Mesenchymal stem cell (in vitro differentiated cells and primary cell): ENCODE results near the gene ZNF532.

Experiments used
- DNase-seq: peaks from one replicate; pipeline ENCODE4 v3.0.0-alpha.2; 2013
- H2AFZ ChIP-seq: one replicate; pipeline ENCODE4 v1.6.1; 2013; ENCODE audit warnings: low read depth, mild to moderate bottlenecking, control low read depth, inconsistent platforms, low read length, moderate library complexity
- H2AK5ac ChIP-seq: 2 replicates; pipeline ENCODE4 v1.6.1; 2013; ENCODE audit warnings: low read length, moderate library complexity, mild to moderate bottlenecking, inconsistent platforms; ENCODE audit not compliant: severe bottlenecking
- H2BK120ac ChIP-seq: one replicate; pipeline ENCODE4 v1.6.1; 2013; ENCODE audit warnings: low read depth, mild to moderate bottlenecking, inconsistent platforms, low read length, moderate library complexity
- H2BK12ac ChIP-seq, 2 experiments: one replicate each; pipeline ENCODE4 v1.6.1; 2013; ENCODE audit warnings: inconsistent platforms in 2 of 2, low read length in 2 of 2, mild to moderate bottlenecking in 2 of 2, moderate library complexity in 2 of 2, control low read depth in 1 of 2
- H2BK15ac ChIP-seq: one replicate; pipeline ENCODE4 v1.6.1; 2013; ENCODE audit warnings: mild to moderate bottlenecking, low read depth, inconsistent platforms; ENCODE audit not compliant: poor library complexity, severe bottlenecking
- H2BK5ac ChIP-seq: 2 replicates; pipeline ENCODE4 v1.6.1; 2013; ENCODE audit warnings: low read depth, mild to moderate bottlenecking, low read length, control low read depth, inconsistent platforms; ENCODE audit not compliant: poor library complexity, severe bottlenecking
- H3K14ac ChIP-seq, 2 experiments: one replicate each; pipeline ENCODE4 v1.6.1; 2013; ENCODE audit warnings: inconsistent platforms in 2 of 2, low read length in 2 of 2, control low read depth in 1 of 2, mild to moderate bottlenecking in 1 of 2, moderate library complexity in 1 of 2
- H3K18ac ChIP-seq, 2 experiments: one replicate each; pipeline ENCODE4 v1.6.1; 2013; ENCODE audit warnings: inconsistent platforms in 2 of 2, low read length in 2 of 2, control low read depth in 1 of 2, low read depth in 1 of 2, mild to moderate bottlenecking in 1 of 2
- H3K23ac ChIP-seq, 2 experiments: one replicate each; pipeline ENCODE4 v1.6.1; 2013; ENCODE audit warnings: inconsistent platforms in 2 of 2, low read length in 2 of 2, mild to moderate bottlenecking in 2 of 2, moderate library complexity in 2 of 2, control low read depth in 1 of 2
- H3K27ac ChIP-seq: 2 replicates; pipeline ENCODE4 v1.5.1; 2013; ENCODE audit warnings: mild to moderate bottlenecking, moderate library complexity, low read length, control low read depth, inconsistent platforms; ENCODE audit not compliant: poor library complexity, severe bottlenecking
- H3K27me3 ChIP-seq, 2 experiments: 2 replicates each; pipeline versions ENCODE4 v1.6.1 to v1.7.0; 2013; ENCODE audit warnings: low read length in 2 of 2, mild to moderate bottlenecking in 2 of 2, moderate library complexity in 2 of 2, control low read depth in 1 of 2, inconsistent platforms in 1 of 2; ENCODE audit not compliant: control insufficient read depth in 1 of 2, insufficient read depth in 1 of 2
- H3K36me3 ChIP-seq, 2 experiments: 2 replicates each; pipeline versions ENCODE4 v1.6.1 to v1.7.0; 2013; ENCODE audit warnings: low read length in 2 of 2, control low read depth in 1 of 2, inconsistent platforms in 1 of 2, low read depth in 1 of 2, mild to moderate bottlenecking in 1 of 2; ENCODE audit not compliant: insufficient read depth in 2 of 2, control insufficient read depth in 1 of 2
- H3K4ac ChIP-seq, 2 experiments: one replicate each; pipeline ENCODE4 v1.6.1; 2013; ENCODE audit warnings: inconsistent platforms in 2 of 2, low read length in 2 of 2, mild to moderate bottlenecking in 2 of 2, moderate library complexity in 2 of 2, control low read depth in 1 of 2, low read depth in 1 of 2
- H3K4me1 ChIP-seq: 2 replicates; pipeline ENCODE4 v1.6.1; 2013; ENCODE audit warnings: low read depth, low read length, control low read depth; ENCODE audit not compliant: control insufficient read depth, insufficient read depth
- H3K4me2 ChIP-seq: 2 replicates; pipeline ENCODE4 v1.6.1; 2013; ENCODE audit warnings: low read length, mild to moderate bottlenecking, inconsistent platforms; ENCODE audit not compliant: poor library complexity, severe bottlenecking
- H3K4me3 ChIP-seq, 2 experiments: 2 replicates each; pipeline versions ENCODE4 v1.5.1 to v1.7.0; 2013; ENCODE audit warnings: low read length in 2 of 2, mild to moderate bottlenecking in 2 of 2, control low read depth in 1 of 2, low read depth in 1 of 2; ENCODE audit not compliant: insufficient read depth in 1 of 2
- H3K79me1 ChIP-seq: replicated peaks from 2 replicates; pipeline ENCODE4 v1.6.1; 2013; ENCODE audit warnings: mild to moderate bottlenecking, control low read depth, low read length, inconsistent platforms; ENCODE audit not compliant: poor library complexity, severe bottlenecking
- H3K9ac ChIP-seq: 2 replicates; pipeline ENCODE4 v1.7.0; 2013; ENCODE audit warnings: mild to moderate bottlenecking, low read length, moderate library complexity
- H3K9me3 ChIP-seq: 2 replicates; pipeline ENCODE4 v1.7.0; 2013; ENCODE audit warnings: mild to moderate bottlenecking, low read length; ENCODE audit not compliant: control insufficient read depth
- H4K8ac ChIP-seq: one replicate; pipeline ENCODE4 v1.6.1; 2013; ENCODE audit warnings: inconsistent platforms, mild to moderate bottlenecking, low read length, moderate library complexity
- H4K91ac ChIP-seq: one replicate; pipeline ENCODE4 v1.6.1; 2013; ENCODE audit warnings: mild to moderate bottlenecking, low read length, inconsistent platforms
- WGBS: methylation state at CpG from one replicate; pipeline ENCODE4 v1.1.7; 2013; ENCODE audit warnings: mixed read lengths; 5-methylcytosine and 5-hydroxymethylcytosine counted together

The ZNF532 gene

DNA sequence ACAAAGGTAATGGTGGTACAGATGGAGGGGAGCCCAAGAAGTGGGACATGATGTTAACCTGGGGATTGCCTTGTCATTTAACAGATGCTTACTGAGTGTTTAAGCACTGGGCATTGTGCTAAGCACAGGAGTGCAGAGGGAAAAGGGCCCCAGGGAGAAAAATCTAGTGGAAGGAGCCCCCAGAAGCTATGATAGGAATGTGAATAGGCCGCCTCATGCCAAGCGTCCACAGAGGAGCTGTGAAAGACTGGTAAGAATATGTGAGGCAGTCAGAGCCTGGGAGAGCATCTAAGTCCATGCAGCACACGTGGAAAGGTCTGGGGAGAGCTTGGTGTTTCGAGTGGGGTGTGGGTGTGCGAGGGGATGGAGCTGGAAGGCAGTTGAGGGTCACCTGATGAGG is 5.5 kb downstream of the ZNF532 start:
- WGBS: 68% methylated on average over 5 of the region's 5 CpGs
- Histone ChIP-seq H4K8ac (peak overlapping the region; percentile 42), H3K36me3 (peaks cover 29 to 80% of the 10 kb centered on the region in 2 experiments), H2AK5ac (peak overlapping the region; percentile 96), H2BK5ac (no peak overlapping the region), H3K4me3 (no peak overlapping the region), H3K9me3 (no peaks in the 10 kb centered on the region), H2BK12ac (peak overlapping the region in 1 of 2 experiments; percentile 49), H3K23ac (no peak overlapping the region), H3K4me2 (no peak overlapping the region), H3K14ac (no peak overlapping the region), H2BK120ac (no peak overlapping the region), H3K27ac (peak overlapping the region; percentile 22), H3K27me3 (no peaks in the 10 kb centered on the region), H2AFZ (no peak overlapping the region), H3K79me1 (peaks cover 29% of the 10 kb centered on the region), H3K9ac (no peak overlapping the region), H3K4me1 (peaks cover 15% of the 10 kb centered on the region), H4K91ac (peak overlapping the region; percentile 53), H3K18ac (peak overlapping the region in 1 of 2 experiments; percentile 42), H2BK15ac (no peak overlapping the region), H3K4ac (peak overlapping the region in 1 of 2 experiments; percentile 66)
- no peak for DNase-seq

DNA sequence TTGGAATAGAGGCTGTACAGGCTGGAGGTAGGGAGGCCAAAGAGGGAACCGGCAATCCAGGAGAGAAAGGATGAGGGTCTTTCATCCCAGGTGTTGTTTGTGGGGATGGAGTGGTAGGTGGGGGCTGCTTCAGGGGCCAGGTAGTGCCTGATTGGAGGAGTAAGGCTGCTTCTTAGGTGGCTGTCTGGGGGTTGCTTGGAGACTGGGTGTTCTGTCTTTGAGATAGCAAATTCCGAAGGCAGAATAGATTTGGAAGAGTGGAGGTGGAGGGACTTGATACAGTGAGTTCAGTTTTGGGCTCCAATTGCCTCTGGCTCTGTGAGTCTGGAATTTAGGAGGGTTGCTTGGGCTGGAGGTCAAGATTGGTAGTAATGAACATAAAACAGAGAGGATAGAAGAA is 5.9 kb downstream of the ZNF532 start:
- Histone ChIP-seq H3K4me2 (no peak overlapping the region), H3K36me3 (peaks cover 30 to 79% of the 10 kb centered on the region in 2 experiments), H2AK5ac (peak overlapping the region; percentile 96), H2BK5ac (peak overlapping the region; percentile 9), H4K91ac (peak overlapping the region; percentile 53), H3K18ac (peak overlapping the region; percentile 0 to 42), H2BK120ac (no peak overlapping the region), H3K23ac (no peak overlapping the region), H3K14ac (no peak overlapping the region), H3K4me3 (no peak overlapping the region), H3K4ac (peak overlapping the region in 1 of 2 experiments; percentile 66), H3K27me3 (no peaks in the 10 kb centered on the region), H4K8ac (peak overlapping the region; percentile 42), H3K27ac (peak overlapping the region; percentile 16), H3K9me3 (no peaks in the 10 kb centered on the region), H2BK15ac (no peak overlapping the region), H2BK12ac (peak overlapping the region; percentile 49 to 93), H3K79me1 (peaks cover 32% of the 10 kb centered on the region), H2AFZ (no peak overlapping the region), H3K9ac (no peak overlapping the region), H3K4me1 (peaks cover 15% of the 10 kb centered on the region)
- DNase-seq: no peak
- WGBS: 96% methylated on average over 2 of the region's 2 CpGs

DNA sequence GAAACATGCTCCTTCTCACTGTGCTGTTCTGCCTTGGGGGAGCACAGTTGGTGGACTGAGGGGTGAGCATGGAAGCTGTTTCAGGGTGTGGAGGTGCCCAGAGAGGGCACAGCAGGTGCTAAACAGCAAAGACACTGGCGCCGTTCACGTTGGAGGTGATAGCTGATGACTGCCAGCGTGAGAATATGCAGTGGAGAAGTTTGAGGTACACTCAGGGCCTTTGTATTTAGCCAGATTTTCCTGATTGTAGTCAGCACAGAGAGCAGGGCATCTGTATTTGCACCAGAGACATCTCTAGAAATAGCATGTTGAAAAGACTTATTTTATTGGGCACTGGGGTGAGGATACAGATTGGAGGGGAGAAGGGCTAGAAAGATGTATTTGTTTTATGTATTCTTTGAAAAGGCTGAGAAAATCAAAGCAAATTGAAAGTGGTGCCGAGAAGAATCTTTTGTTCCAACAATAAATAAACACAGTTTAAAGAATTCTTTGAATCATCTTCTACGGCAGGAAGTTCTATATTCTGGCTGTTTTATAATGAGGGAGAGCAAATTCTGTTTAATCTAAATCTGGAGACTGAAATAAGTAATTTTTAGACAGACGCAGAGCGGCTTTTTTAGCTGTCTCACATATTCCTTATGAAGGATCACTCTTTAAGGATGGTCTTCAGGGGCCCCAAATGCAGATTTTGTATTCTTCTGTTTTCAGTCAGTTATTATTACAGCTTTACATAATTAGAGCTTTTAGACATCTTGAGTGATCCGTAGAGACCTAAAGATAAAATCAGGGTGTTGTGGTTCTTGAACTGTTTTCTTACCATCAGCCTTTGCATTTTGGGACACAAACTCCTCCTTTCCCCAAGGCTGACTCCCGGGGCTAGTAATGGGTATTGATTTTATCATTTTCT is 7.1 kb downstream of the ZNF532 start:
- Histone ChIP-seq H2BK12ac (peak overlapping the region in 1 of 2 experiments; percentile 57), H4K8ac (peak overlapping the region; percentile 2), H3K27ac (no peak overlapping the region), H3K18ac (peak overlapping the region; percentile 14 to 50), H2BK5ac (no peak overlapping the region), H3K4me3 (no peak overlapping the region), H3K23ac (no peak overlapping the region), H3K4ac (no peak overlapping the region), H2AFZ (no peak overlapping the region), H3K36me3 (peaks cover 36 to 77% of the 10 kb centered on the region in 2 experiments), H2BK120ac (no peak overlapping the region), H4K91ac (peak overlapping the region; percentile 55), H3K27me3 (no peaks in the 10 kb centered on the region), H3K4me1 (peaks cover 15% of the 10 kb centered on the region), H2BK15ac (no peak overlapping the region), H3K14ac (no peak overlapping the region), H2AK5ac (peak overlapping the region; percentile 11), H3K9me3 (no peaks in the 10 kb centered on the region), H3K4me2 (no peak overlapping the region), H3K79me1 (peaks cover 37% of the 10 kb centered on the region), H3K9ac (peak overlapping the region; percentile 11)
- 83% methylated on average over 7 of the region's 10 CpGs for whole genome bisulfite sequencing
- no peak for DNase-seq

DNA sequence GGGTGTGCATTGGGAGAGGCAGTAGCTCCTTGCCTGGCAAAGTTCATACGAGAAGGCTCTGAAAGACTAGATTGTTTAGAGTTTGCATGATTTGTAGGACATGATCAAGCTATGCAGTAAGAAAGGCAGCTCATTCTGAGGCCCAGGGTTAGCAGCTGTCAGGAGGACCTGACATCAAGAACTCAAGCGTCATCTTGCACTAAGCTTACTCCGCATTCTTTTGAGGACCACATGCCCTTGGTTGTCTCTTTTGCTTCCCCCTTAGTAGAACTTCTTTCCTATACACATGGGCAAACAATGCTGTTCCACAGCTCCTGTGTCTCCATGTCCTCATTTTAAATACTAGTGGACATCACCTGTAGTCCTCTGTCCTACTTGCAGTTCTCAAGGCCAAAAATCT is 14.0 kb downstream of the ZNF532 start:
- H3K4me3 ChIP-seq: no peak overlapping the region
- peaks cover 47 to 53% of the 10 kb centered on the region in 2 experiments for H3K36me3 ChIP-seq
- no peak overlapping the region for H2BK120ac ChIP-seq
- no peak overlapping the region for H3K23ac ChIP-seq
- H4K8ac ChIP-seq: no peak overlapping the region
- H2AFZ ChIP-seq: no peak overlapping the region
- no peak overlapping the region for H3K18ac ChIP-seq
- no peak for DNase-seq
- no peak overlapping the region for H2BK15ac ChIP-seq
- H3K9me3 ChIP-seq: no peaks in the 10 kb centered on the region
- H3K27me3 ChIP-seq: no peaks in the 10 kb centered on the region
- H3K27ac ChIP-seq: no peak overlapping the region
- no peak overlapping the region for H3K4me2 ChIP-seq
- H3K14ac ChIP-seq: no peak overlapping the region
- H3K79me1 ChIP-seq: peaks cover 54% of the 10 kb centered on the region
- no peak overlapping the region for H3K9ac ChIP-seq
- 98% methylated on average over 3 of the region's 3 CpGs for WGBS
- H2BK5ac ChIP-seq: no peak overlapping the region
- H4K91ac ChIP-seq: no peak overlapping the region
- peaks cover 1% of the 10 kb centered on the region for H3K4me1 ChIP-seq
- no peak overlapping the region for H2BK12ac ChIP-seq
- no peak overlapping the region for H3K4ac ChIP-seq
- H2AK5ac ChIP-seq: no peak overlapping the region
